ENCODE data around the gene TLE4.

DNA sequence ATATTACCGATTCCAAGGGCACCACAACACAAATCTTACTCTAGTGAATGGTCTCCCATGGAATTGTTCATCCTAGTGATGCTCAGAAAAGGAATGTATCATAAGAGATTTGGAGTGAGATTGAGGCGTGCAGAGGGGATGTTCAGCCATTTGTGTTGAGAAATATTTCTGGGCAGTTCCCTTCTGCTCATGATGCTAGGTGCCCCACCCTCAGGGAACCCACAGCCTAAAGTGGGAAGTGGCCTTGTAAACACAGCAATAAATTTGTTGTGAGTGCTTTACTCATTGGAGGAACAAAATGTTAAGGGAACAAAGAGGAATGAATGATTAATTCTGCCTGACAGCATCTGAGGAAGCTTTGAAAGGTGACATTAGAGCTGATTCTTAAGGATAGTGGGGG, 129.9 kb downstream of the TLE4 start:
- TF ChIP-seq EZH2 (IDR thresholded peaks at IDR 0.05; ENCODE audit: borderline replicate concordance, insufficient read depth, low read depth, low read length, poor library complexity, severe bottlenecking) = no peak
- TF ChIP-seq, protein P1, sequence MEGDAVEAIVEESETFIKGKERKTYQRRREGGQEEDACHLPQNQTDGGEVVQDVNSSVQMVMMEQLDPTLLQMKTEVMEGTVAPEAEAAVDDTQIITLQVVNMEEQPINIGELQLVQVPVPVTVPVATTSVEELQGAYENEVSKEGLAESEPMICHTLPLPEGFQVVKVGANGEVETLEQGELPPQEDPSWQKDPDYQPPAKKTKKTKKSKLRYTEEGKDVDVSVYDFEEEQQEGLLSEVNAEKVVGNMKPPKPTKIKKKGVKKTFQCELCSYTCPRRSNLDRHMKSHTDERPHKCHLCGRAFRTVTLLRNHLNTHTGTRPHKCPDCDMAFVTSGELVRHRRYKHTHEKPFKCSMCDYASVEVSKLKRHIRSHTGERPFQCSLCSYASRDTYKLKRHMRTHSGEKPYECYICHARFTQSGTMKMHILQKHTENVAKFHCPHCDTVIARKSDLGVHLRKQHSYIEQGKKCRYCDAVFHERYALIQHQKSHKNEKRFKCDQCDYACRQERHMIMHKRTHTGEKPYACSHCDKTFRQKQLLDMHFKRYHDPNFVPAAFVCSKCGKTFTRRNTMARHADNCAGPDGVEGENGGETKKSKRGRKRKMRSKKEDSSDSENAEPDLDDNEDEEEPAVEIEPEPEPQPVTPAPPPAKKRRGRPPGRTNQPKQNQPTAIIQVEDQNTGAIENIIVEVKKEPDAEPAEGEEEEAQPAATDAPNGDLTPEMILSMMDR (IDR thresholded peaks at IDR 0.05) = no peak

All from B cell (primary cell).